Sigmoid colon (tissue), 4 donors: Measurements from ENCODE around the gene CRTC3.
"Not testable (repeated sequence)": the region's sequence is repeated elsewhere in the genome, so short reads cannot be mapped to it uniquely, and the experiment has no call there.

ENCODE experiments used
- EP300 ChIP-seq, 4 donors: sonication (generic); formaldehyde crosslinking; IDR thresholded peaks; one replicate each; pipeline ENCODE4 v1.6.1; 2017; ENCODE audit warnings: antibody characterized with exemption in 4 of 4
- POLR2A ChIP-seq, 2 donors: fragments of 450-650 bp; IDR thresholded peaks; one replicate each; pipeline ENCODE4 v1.6.1; 2016; ENCODE audit warnings: antibody characterized with exemption in 2 of 2, mild to moderate bottlenecking in 2 of 2, moderate library complexity in 2 of 2
- POLR2AphosphoS5 ChIP-seq, 4 donors: sonication (generic); formaldehyde crosslinking; IDR thresholded peaks; one replicate each; pipeline ENCODE4 v1.6.1; 2017; ENCODE audit warnings: antibody characterized with exemption in 4 of 4
- TF ChIP-seq, protein P1 (sequence below), 4 experiments: fragments of 450-650 bp in 3 of 4; fragments of 200-600 bp in 1 of 4; IDR thresholded peaks; one replicate each; pipeline ENCODE4 v1.5.1; 2016 to 2019; ENCODE audit warnings: antibody characterized with exemption in 4 of 4, mild to moderate bottlenecking in 3 of 4, moderate library complexity in 2 of 4

DNA sequence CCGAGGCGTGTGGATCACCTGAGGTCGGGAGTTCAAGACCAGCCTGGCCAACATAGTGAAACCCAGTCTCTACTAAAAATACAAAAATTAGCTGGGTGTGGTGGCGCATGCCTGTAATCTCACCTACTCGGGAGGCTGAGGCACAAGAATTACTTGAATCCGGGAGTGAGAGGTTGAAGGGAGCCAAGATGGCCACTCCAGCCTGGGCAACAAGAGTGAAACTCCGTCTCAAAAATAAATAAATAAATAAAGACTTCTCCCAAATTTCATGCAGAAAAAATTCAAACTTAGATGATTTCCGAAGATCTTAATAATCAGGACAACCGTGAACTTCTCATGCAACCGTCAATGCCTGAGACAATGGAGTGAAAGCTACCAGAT lies 134.3 kb downstream of the CRTC3 start:
- not testable (repeated sequence) for TF ChIP-seq EP300, POLR2A, POLR2AphosphoS5 (IDR thresholded peaks at IDR 0.05)
- TF ChIP-seq, protein P1, sequence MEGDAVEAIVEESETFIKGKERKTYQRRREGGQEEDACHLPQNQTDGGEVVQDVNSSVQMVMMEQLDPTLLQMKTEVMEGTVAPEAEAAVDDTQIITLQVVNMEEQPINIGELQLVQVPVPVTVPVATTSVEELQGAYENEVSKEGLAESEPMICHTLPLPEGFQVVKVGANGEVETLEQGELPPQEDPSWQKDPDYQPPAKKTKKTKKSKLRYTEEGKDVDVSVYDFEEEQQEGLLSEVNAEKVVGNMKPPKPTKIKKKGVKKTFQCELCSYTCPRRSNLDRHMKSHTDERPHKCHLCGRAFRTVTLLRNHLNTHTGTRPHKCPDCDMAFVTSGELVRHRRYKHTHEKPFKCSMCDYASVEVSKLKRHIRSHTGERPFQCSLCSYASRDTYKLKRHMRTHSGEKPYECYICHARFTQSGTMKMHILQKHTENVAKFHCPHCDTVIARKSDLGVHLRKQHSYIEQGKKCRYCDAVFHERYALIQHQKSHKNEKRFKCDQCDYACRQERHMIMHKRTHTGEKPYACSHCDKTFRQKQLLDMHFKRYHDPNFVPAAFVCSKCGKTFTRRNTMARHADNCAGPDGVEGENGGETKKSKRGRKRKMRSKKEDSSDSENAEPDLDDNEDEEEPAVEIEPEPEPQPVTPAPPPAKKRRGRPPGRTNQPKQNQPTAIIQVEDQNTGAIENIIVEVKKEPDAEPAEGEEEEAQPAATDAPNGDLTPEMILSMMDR (IDR thresholded peaks at IDR 0.05): not testable (repeated sequence)
